Measurements from ENCODE around the gene EFNA5.

EFNA5 gene

DNA sequence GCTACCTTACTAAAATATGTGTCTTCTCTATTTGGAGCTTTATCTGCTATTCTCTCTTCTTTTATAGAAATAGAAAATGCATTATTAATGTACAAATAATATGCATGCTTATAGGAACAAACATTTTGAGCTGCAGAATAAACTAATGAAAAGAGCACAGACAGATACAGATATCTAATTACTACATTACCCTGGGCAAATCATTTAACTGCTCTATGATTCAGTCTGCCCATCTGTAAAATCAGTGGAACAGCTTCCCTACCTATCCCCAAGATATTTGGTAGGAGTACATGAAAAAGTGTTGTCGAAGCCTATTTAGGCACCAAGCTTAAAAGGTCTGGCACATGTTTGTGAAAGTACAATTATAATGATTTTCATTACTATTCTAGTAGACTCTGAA lies 166.3 kb downstream of the EFNA5 start:
- DNase-seq (ENCODE audit: low read depth): no peak
- no peak overlapping the region for H3K4me3 ChIP-seq (ENCODE audit: low read depth, low read length)
- no peak for TF ChIP-seq CTCF (IDR thresholded peaks at IDR 0.05; ENCODE audit: insufficient read depth, low read depth, low read length, missing control alignments)

DNA sequence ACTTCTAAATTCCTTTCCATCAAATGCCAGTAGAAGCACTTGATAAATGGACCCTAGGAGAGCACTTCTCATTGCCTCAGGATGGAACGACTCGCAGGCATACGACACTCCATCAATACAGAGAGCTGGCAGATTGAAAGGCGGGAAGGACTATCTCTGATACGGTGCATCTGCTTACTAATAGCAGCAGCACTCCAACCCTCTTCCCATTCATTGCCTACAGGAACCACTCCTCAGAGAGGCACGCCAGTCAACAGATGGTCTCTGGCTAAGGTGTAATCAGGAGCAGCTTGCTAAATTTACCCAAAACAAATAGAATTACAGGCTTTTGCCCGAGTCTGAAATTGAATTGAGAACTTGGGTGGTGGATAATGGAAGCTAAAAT lies 168.1 kb downstream of the EFNA5 start:
- TF ChIP-seq CTCF (IDR thresholded peaks at IDR 0.05; ENCODE audit: insufficient read depth, low read depth, low read length, missing control alignments): no peak
- H3K4me3 ChIP-seq (ENCODE audit: low read depth, low read length): no peak overlapping the region
- DNase-seq (ENCODE audit: low read depth): no peak

GRCh38 chr5:107501965-107502675 lies 168.6 kb downstream of the EFNA5 start:
- no peak overlapping the region for H3K4me3 ChIP-seq (ENCODE audit: low read depth, low read length)
- TF ChIP-seq CTCF (IDR thresholded peaks at IDR 0.05; ENCODE audit: insufficient read depth, low read depth, low read length, missing control alignments): no peak
- no peak for DNase-seq (ENCODE audit: low read depth)

DNA sequence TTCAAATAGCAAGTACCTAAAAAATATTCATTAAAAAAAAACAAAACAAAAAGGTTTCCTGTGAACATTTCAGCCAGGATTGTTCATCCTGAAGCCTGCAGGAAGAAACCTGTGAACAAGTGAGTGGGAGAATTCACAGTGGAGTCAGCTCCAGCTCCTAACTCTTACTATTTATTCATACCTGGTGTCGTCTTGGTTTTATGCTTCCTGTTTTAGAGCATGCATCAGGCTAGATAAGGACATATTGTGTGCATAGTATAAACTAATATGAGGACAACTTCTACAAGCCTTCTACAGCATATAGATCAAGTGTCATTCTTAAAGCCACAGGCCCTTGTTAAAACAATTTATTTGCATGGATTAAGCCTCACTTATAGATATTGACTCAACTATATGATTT lies 169.9 kb downstream of the EFNA5 start:
- no peak overlapping the region for H3K4me3 ChIP-seq (ENCODE audit: low read depth, low read length)
- TF ChIP-seq CTCF (IDR thresholded peaks at IDR 0.05; ENCODE audit: insufficient read depth, low read depth, low read length, missing control alignments): no peak
- no peak for DNase-seq (ENCODE audit: low read depth)

- TF ChIP-seq CTCF (IDR thresholded peaks at IDR 0.05; ENCODE audit: insufficient read depth, low read depth, low read length, missing control alignments): no peak
- H3K4me3 ChIP-seq (ENCODE audit: low read depth, low read length): no peak overlapping the region
- no peak for DNase-seq (ENCODE audit: low read depth)
Observed at GRCh38 chr5:107500347-107500746, 170.4 kb downstream of the EFNA5 start.

GRCh38 chr5:107499776-107500175 lies 171.0 kb downstream of the EFNA5 start:
- no peak overlapping the region for H3K4me3 ChIP-seq (ENCODE audit: low read depth, low read length)

More at GRCh38 chr5:107499776-107500175, 171.0 kb downstream of the EFNA5 start:
- TF ChIP-seq CTCF (IDR thresholded peaks at IDR 0.05; ENCODE audit: insufficient read depth, low read depth, low read length, missing control alignments): no peak
- DNase-seq (ENCODE audit: low read depth): no peak

Measured in GM12865 (cell line).